ENCODE measurements around the gene ATCAY.

GRCh38 chr19:3866910-3867638 is 13.4 kb upstream of the ATCAY start:
- TF ChIP-seq, protein P1, sequence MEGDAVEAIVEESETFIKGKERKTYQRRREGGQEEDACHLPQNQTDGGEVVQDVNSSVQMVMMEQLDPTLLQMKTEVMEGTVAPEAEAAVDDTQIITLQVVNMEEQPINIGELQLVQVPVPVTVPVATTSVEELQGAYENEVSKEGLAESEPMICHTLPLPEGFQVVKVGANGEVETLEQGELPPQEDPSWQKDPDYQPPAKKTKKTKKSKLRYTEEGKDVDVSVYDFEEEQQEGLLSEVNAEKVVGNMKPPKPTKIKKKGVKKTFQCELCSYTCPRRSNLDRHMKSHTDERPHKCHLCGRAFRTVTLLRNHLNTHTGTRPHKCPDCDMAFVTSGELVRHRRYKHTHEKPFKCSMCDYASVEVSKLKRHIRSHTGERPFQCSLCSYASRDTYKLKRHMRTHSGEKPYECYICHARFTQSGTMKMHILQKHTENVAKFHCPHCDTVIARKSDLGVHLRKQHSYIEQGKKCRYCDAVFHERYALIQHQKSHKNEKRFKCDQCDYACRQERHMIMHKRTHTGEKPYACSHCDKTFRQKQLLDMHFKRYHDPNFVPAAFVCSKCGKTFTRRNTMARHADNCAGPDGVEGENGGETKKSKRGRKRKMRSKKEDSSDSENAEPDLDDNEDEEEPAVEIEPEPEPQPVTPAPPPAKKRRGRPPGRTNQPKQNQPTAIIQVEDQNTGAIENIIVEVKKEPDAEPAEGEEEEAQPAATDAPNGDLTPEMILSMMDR (conservative IDR thresholded peaks at IDR 0.05; ENCODE audit: low read depth, low read length): no peak
- no peak for TF ChIP-seq CHD1 (IDR thresholded peaks at IDR 0.05; ENCODE audit: low read depth, low read length)
- no peak for TF ChIP-seq POLR2A (IDR thresholded peaks at IDR 0.05; ENCODE audit: low read depth, low read length)
- TF ChIP-seq MAZ (IDR thresholded peaks at IDR 0.05; ENCODE audit: borderline replicate concordance, low read depth, low read length): no peak
- TF ChIP-seq SMC3 (IDR thresholded peaks at IDR 0.05; ENCODE audit: low read depth, low read length): no peak
- TF ChIP-seq, protein P2, sequence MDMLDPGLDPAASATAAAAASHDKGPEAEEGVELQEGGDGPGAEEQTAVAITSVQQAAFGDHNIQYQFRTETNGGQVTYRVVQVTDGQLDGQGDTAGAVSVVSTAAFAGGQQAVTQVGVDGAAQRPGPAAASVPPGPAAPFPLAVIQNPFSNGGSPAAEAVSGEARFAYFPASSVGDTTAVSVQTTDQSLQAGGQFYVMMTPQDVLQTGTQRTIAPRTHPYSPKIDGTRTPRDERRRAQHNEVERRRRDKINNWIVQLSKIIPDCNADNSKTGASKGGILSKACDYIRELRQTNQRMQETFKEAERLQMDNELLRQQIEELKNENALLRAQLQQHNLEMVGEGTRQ (IDR thresholded peaks at IDR 0.05; ENCODE audit: low read depth, low read length): no peak
- TF ChIP-seq FOS (IDR thresholded peaks at IDR 0.05; ENCODE audit: low read depth, low read length): no peak
- TF ChIP-seq RAD21 (IDR thresholded peaks at IDR 0.05; ENCODE audit: low read length): no peak
- TF ChIP-seq RCOR1 (IDR thresholded peaks at IDR 0.05; ENCODE audit: insufficient replicate concordance, low read length): no peak
- no peak for TF ChIP-seq RFX5 (IDR thresholded peaks at IDR 0.05; ENCODE audit: low read depth, low read length)
- TF ChIP-seq BHLHE40 (IDR thresholded peaks at IDR 0.05; ENCODE audit: low read depth, low read length): no peak
- no peak for TF ChIP-seq CEBPB (IDR thresholded peaks at IDR 0.05; ENCODE audit: low read depth, low read length)
